Muscle layer of colon (tissue), 2 donors: ENCODE measurements around the gene PPIC.
A peak's percentile ranks its signal among the peaks of the same experiment; 100 is the strongest.

ENCODE experiments used
- H3K27ac ChIP-seq: one replicate; pipeline ENCODE4 v1.7.0; 2013; ENCODE audit warnings: low read depth, mild to moderate bottlenecking, low read length, moderate library complexity
- H3K27me3 ChIP-seq, 2 donors: one replicate each; pipeline ENCODE4 v1.7.0; 2013; ENCODE audit warnings: low read length in 2 of 2, mild to moderate bottlenecking in 2 of 2; ENCODE audit not compliant: insufficient read depth in 2 of 2, control insufficient read depth in 1 of 2
- H3K36me3 ChIP-seq: one replicate; pipeline ENCODE4 v1.7.0; 2013; ENCODE audit warnings: mild to moderate bottlenecking, low read length; ENCODE audit not compliant: insufficient read depth
- H3K4me1 ChIP-seq: one replicate; pipeline ENCODE4 v1.7.0; 2013; ENCODE audit warnings: mild to moderate bottlenecking, low read length; ENCODE audit not compliant: insufficient read depth
- H3K4me3 ChIP-seq, 2 donors: one replicate each; pipeline ENCODE4 v1.7.0; 2013; ENCODE audit warnings: low read length in 2 of 2, low read depth in 1 of 2, mild to moderate bottlenecking in 1 of 2, moderate library complexity in 1 of 2
- H3K9ac ChIP-seq: one replicate; pipeline ENCODE4 v1.7.0; 2013; ENCODE audit warnings: low read length
- H3K9me3 ChIP-seq: one replicate; pipeline ENCODE4 v1.7.0; 2013; ENCODE audit warnings: mild to moderate bottlenecking, low read length
- donor health status: abdominal sarcoma.
- donor health status: Adenocarcinoma of cecum.

The PPIC gene

DNA sequence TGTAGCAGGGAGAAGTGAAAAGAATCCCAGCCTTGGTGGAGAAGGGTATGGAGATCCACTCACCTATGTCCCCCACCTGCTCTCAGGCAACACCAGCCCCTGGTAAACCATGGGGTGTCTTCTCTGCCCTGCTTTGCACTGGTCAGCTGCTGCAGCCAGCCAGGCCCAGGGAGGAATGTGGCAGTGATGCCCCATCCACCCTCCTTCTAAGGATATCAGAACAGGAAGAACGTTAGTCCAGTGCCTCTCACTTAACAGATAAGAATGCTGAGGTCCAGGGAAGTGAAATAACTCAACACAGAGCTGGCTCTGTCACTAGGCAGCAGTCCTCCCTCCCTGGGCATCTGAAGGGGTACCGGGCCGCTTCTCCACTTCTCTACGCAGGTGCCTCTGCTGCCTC, 9.7 kb upstream of the PPIC start:
- Histone ChIP-seq H3K36me3 (no peaks in the 10 kb centered on the region), H3K27ac (peak overlapping the region; percentile 14), H3K9me3 (no peaks in the 10 kb centered on the region), H3K27me3 (no peaks in the 10 kb centered on the region), H3K4me1 (peaks cover 16% of the 10 kb centered on the region), H3K4me3 (no peak overlapping the region), H3K9ac (no peak overlapping the region)

- Histone ChIP-seq H3K9ac (no peak overlapping the region), H3K4me1 (peaks cover 16% of the 10 kb centered on the region), H3K27me3 (no peaks in the 10 kb centered on the region), H3K4me3 (no peak overlapping the region), H3K27ac (no peak overlapping the region), H3K9me3 (no peaks in the 10 kb centered on the region), H3K36me3 (no peaks in the 10 kb centered on the region)
These were observed 8.5 kb upstream of the PPIC start for GRCh38 chr5:123044926-123045617.

- Histone ChIP-seq H3K27ac (no peak overlapping the region), H3K27me3 (no peaks in the 10 kb centered on the region), H3K4me3 (no peak overlapping the region), H3K36me3 (no peaks in the 10 kb centered on the region), H3K4me1 (peaks cover 23% of the 10 kb centered on the region), H3K9ac (no peak overlapping the region), H3K9me3 (no peaks in the 10 kb centered on the region)
These were observed 3.1 kb upstream of the PPIC start for GRCh38 chr5:123039673-123040072.

GRCh38 chr5:123037104-123037418, 536 bp upstream of the PPIC start:
- Histone ChIP-seq H3K9me3 (no peaks in the 10 kb centered on the region), H3K27me3 (no peaks in the 10 kb centered on the region), H3K9ac (peak overlapping the region; percentile 55), H3K4me1 (peaks cover 12% of the 10 kb centered on the region), H3K27ac (peak overlapping the region; percentile 94), H3K4me3 (peak overlapping the region; percentile 86 to 96), H3K36me3 (no peaks in the 10 kb centered on the region)

DNA sequence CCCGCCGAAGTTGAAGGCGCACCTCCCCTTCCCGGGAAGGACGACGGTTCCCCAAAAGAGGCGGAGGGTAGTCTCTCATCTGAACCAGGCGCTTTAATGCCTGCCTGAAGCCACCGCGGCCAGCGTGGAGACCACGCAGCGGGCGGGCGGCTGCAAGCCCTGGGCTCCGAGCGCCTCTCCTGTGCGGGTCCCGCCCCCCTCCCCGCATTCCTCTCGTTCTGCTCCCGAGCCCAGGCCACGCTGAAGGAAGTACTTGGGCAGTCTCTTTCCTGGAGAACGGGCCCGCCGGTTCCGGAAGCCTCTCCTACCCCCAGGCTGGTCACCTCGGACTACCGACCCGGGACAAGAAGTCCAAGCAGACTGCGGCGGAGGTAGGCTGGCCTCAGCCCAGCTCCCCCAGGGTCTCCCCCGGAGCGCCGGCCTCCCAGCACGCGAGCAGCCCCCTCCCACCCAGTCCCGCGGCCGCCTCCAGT, 571 bp downstream of the PPIC start:
- Histone ChIP-seq H3K9ac (peak overlapping the region; percentile 55), H3K36me3 (no peaks in the 10 kb centered on the region), H3K9me3 (no peaks in the 10 kb centered on the region), H3K27me3 (no peaks in the 10 kb centered on the region), H3K4me1 (peaks cover 12% of the 10 kb centered on the region), H3K4me3 (peak overlapping the region; percentile 86 to 96), H3K27ac (peak overlapping the region; percentile 94)

DNA sequence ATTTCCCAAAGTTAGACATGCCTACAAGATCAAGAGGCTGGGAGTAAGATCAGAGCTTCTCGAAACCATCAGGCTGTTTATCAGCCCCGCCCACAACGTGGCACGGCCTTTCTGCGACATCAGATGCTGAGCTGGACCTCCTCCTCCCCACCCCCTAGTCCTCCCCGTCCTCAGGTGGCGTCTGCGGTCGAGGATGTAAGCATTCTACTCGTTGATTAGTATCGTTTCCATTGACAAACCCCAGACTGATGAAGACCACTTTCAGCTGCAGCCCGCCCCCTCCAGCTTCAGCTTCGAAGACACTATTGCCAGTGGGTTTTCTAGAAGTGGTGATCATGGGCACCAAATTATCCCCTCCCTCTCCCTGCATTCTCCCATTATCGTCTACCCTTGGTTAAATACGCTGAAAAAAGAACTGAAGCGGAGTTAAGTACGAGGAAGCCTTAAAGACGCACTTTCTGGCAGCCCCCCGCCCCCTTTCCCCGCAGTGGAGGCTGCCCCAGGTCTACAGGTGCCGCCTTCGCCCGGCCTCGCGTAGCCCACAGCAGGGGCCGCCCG, 1.1 kb downstream of the PPIC start:
- H3K9ac ChIP-seq: peak overlapping the region; percentile 1
- H3K4me3 ChIP-seq: peak overlapping the region; percentile 86 to 96
- H3K36me3 ChIP-seq: no peaks in the 10 kb centered on the region
- H3K4me1 ChIP-seq: peaks cover 12% of the 10 kb centered on the region
- H3K27ac ChIP-seq: peak overlapping the region; percentile 94
- H3K27me3 ChIP-seq: no peaks in the 10 kb centered on the region
- H3K9me3 ChIP-seq: no peaks in the 10 kb centered on the region

DNA sequence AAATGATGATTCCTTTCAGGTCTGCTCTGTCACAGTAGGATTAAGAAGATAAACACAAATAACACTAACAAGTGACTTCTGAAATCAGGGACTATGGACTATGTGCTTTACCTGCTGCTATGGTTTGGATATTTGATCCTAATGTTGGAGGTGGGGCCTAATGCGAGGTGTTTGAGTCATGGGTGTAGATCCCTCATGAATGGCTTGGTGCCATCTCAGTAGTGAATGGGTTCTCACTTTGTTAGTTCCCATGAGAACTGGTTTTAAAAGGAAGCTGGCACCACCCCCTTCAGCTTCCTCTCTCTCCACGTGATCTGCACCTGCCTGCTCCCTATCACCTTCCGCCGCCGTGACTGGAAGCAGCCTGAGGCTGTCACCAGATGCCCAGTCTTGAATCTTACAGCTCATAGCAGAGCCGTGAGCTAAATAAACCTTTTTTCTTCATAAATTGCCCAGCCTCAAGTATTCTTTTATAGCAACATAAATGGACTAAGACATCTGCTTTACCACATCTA, 3.3 kb downstream of the PPIC start:
- H3K4me1 ChIP-seq: peaks cover 11% of the 10 kb centered on the region

GRCh38 chr5:123028222-123028621, 8.3 kb downstream of the PPIC start:
- Histone ChIP-seq H3K36me3 (peaks cover 37% of the 10 kb centered on the region), H3K9ac (no peak overlapping the region), H3K9me3 (no peaks in the 10 kb centered on the region), H3K27ac (no peak overlapping the region), H3K27me3 (no peaks in the 10 kb centered on the region), H3K4me3 (no peak overlapping the region), H3K4me1 (no peaks in the 10 kb centered on the region)

More for the DNA sequence above, 3.3 kb downstream of the PPIC start:
- Histone ChIP-seq H3K9me3 (no peaks in the 10 kb centered on the region), H3K27ac (no peak overlapping the region), H3K36me3 (peaks cover 7% of the 10 kb centered on the region), H3K9ac (no peak overlapping the region), H3K27me3 (no peaks in the 10 kb centered on the region), H3K4me3 (no peak overlapping the region)

- H3K4me1 ChIP-seq: no peaks in the 10 kb centered on the region
These were observed 21.8 kb downstream of the PPIC start for GRCh38 chr5:123014689-123015088.

GRCh38 chr5:123012321-123012720, 24.2 kb downstream of the PPIC start:
- Histone ChIP-seq H3K9me3 (no peaks in the 10 kb centered on the region), H3K36me3 (no peaks in the 10 kb centered on the region), H3K4me3 (no peak overlapping the region), H3K27ac (no peak overlapping the region), H3K4me1 (no peaks in the 10 kb centered on the region), H3K27me3 (no peaks in the 10 kb centered on the region), H3K9ac (no peak overlapping the region)

More at GRCh38 chr5:123014689-123015088, 21.8 kb downstream of the PPIC start:
- Histone ChIP-seq H3K9ac (no peak overlapping the region), H3K9me3 (no peaks in the 10 kb centered on the region), H3K27ac (no peak overlapping the region), H3K27me3 (no peaks in the 10 kb centered on the region), H3K36me3 (no peaks in the 10 kb centered on the region), H3K4me3 (no peak overlapping the region)

GRCh38 chr5:123007754-123008153, 28.8 kb downstream of the PPIC start:
- no peak overlapping the region for H3K9ac ChIP-seq

GRCh38 chr5:123007182-123007581, 29.3 kb downstream of the PPIC start:
- Histone ChIP-seq H3K4me3 (no peak overlapping the region), H3K9ac (no peak overlapping the region), H3K27ac (no peak overlapping the region), H3K4me1 (no peaks in the 10 kb centered on the region), H3K9me3 (no peaks in the 10 kb centered on the region), H3K27me3 (no peaks in the 10 kb centered on the region), H3K36me3 (no peaks in the 10 kb centered on the region)

More at GRCh38 chr5:123007754-123008153, 28.8 kb downstream of the PPIC start:
- Histone ChIP-seq H3K36me3 (no peaks in the 10 kb centered on the region), H3K27ac (no peak overlapping the region), H3K4me1 (no peaks in the 10 kb centered on the region), H3K4me3 (no peak overlapping the region), H3K27me3 (no peaks in the 10 kb centered on the region), H3K9me3 (no peaks in the 10 kb centered on the region)
